ENCODE data around the gene ELMOD3.
"Not testable (repeated sequence)": the region's sequence is repeated elsewhere in the genome, so short reads cannot be mapped to it uniquely, and the experiment has no call there.

ELMOD3 gene

GRCh38 chr2:85429213-85429923 is 74.8 kb downstream of the ELMOD3 start:
- DNase-seq, result no peak

- no peak for DNase-seq
Observed at GRCh38 chr2:85429924-85430289, 75.3 kb downstream of the ELMOD3 start.

- no peak for DNase-seq
Observed at GRCh38 chr2:85430752-85431569, 76.4 kb downstream of the ELMOD3 start.

GRCh38 chr2:85431570-85432205 is 77.1 kb downstream of the ELMOD3 start:
- DNase-seq, result no peak

GRCh38 chr2:85433511-85434089 is 79.0 kb downstream of the ELMOD3 start:
- DNase-seq, result no peak

GRCh38 chr2:85434696-85435095 is 80.1 kb downstream of the ELMOD3 start:
- no peak for DNase-seq

GRCh38 chr2:85435220-85435958 is 80.8 kb downstream of the ELMOD3 start:
- DNase-seq, result no peak

GRCh38 chr2:85435981-85436835 is 81.6 kb downstream of the ELMOD3 start:
- DNase-seq, result no peak

- DNase-seq, result no peak
Observed at GRCh38 chr2:85436836-85437487, 82.4 kb downstream of the ELMOD3 start.

- DNase-seq, result peak; percentile 80
Observed at GRCh38 chr2:85437488-85438200, 83.1 kb downstream of the ELMOD3 start.

GRCh38 chr2:85438201-85439024 is 83.8 kb downstream of the ELMOD3 start:
- no peak for DNase-seq

- no peak for DNase-seq
Observed at GRCh38 chr2:85439025-85439472, 84.5 kb downstream of the ELMOD3 start.

GRCh38 chr2:85439569-85439968 is 85.0 kb downstream of the ELMOD3 start:
- DNase-seq, result not testable (repeated sequence)

- DNase-seq, result no peak
Observed at GRCh38 chr2:85439986-85440385, 85.4 kb downstream of the ELMOD3 start.

GRCh38 chr2:85440729-85441128 is 86.2 kb downstream of the ELMOD3 start:
- DNase-seq, result no peak
